ENCODE measurements around the gene CCNB3.

CCNB3 gene, protein sequence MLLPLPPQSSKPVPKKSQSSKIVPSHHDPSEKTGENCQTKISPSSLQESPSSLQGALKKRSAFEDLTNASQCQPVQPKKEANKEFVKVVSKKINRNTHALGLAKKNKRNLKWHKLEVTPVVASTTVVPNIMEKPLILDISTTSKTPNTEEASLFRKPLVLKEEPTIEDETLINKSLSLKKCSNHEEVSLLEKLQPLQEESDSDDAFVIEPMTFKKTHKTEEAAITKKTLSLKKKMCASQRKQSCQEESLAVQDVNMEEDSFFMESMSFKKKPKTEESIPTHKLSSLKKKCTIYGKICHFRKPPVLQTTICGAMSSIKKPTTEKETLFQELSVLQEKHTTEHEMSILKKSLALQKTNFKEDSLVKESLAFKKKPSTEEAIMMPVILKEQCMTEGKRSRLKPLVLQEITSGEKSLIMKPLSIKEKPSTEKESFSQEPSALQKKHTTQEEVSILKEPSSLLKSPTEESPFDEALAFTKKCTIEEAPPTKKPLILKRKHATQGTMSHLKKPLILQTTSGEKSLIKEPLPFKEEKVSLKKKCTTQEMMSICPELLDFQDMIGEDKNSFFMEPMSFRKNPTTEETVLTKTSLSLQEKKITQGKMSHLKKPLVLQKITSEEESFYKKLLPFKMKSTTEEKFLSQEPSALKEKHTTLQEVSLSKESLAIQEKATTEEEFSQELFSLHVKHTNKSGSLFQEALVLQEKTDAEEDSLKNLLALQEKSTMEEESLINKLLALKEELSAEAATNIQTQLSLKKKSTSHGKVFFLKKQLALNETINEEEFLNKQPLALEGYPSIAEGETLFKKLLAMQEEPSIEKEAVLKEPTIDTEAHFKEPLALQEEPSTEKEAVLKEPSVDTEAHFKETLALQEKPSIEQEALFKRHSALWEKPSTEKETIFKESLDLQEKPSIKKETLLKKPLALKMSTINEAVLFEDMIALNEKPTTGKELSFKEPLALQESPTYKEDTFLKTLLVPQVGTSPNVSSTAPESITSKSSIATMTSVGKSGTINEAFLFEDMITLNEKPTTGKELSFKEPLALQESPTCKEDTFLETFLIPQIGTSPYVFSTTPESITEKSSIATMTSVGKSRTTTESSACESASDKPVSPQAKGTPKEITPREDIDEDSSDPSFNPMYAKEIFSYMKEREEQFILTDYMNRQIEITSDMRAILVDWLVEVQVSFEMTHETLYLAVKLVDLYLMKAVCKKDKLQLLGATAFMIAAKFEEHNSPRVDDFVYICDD (N-terminal part only)

DNA sequence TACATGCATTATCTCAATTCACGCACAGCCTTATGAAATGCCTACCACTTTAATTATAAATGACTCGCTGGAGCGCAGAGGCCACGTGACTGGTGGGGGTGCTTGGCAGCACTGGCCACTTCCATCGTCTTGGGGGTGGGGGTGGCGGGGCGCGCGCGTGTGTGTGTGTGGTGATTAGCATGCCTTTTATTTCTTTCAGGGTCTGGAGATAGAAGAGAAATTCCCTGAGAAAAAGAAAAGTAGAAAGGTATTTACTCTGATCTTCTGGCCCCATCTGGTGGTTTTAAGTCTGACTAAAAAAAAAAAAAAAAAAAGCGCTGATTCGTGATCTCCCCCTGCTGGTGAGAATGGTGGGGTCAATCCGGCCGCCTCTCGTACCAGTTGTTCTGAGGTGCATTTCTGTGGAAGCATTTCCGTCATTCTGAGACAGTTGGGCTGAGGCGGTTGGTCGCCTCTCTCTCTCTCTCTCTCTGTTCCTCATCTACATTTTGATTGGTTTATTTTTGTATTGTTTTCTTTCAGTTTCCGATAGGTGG lies at the start of gene CCNB3:
Gene CCNB3, plus strand, starts transcription at position 402 of the 536 bp plus-strand sequence. CDS start 80,399 bp downstream, outside the sequence.
- no peak for TF ChIP-seq ZNF274 (IDR thresholded peaks at IDR 0.05; ENCODE audit: low read depth, low read length)
- H3K4me3 ChIP-seq (ENCODE audit: low read length) = peak within 1 kb of the TSS; percentile 9; the same call in 1 of the 2 replicates

DNA sequence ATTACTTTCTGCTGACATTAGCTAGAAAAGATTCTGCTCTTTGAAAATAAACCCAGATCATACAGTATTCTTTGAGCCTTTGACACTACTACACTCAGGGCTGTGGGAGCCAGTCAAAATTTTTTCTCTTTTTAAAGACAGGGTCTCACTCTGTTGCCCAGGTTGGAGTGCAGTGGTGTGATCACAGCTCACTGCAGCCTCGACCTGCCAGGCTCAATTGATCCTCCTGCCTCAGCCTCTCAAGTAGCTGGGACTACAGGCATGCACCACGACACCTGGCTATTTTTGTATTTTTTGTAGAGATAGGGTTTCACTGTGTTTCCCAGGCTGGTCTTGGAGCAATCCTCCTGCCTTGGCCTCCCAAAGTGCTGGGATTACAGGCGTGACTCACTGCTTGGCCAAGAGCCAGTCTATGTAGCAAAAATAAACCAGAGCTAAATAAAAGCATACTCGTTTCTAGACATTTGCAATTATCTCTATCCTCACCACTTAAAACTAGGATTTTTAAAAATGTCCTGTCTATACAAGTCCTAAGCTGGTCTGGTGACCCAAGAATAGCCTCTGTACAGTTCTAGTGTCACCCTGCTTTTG lies 46.9 kb upstream of the CCNB3 start:
- no peak overlapping the region for H3K4me3 ChIP-seq (ENCODE audit: low read length)
- no peak for TF ChIP-seq ZNF274 (IDR thresholded peaks at IDR 0.05; ENCODE audit: low read depth, low read length)

DNA sequence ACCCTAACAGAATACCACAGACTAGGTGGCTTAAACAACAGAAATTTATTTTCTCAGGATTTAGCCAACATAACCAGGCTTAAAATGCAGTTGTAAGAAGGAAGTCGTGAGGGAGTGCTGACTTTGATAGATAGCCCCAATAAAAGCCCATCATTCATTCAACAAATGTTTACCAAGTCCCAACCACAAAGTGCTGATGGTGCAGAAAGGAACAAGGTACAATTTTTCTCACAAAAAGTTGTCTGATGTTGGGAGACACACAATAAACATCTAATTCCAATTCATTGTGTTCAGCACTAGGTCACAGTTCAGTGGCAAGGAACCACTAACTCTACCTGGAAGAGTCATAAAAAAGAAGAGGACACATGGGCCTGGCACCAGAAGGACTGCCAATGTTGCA lies 46.0 kb upstream of the CCNB3 start:
- no peak for TF ChIP-seq ZNF274 (IDR thresholded peaks at IDR 0.05; ENCODE audit: low read depth, low read length)
- H3K4me3 ChIP-seq (ENCODE audit: low read length) = no peak overlapping the region

DNA sequence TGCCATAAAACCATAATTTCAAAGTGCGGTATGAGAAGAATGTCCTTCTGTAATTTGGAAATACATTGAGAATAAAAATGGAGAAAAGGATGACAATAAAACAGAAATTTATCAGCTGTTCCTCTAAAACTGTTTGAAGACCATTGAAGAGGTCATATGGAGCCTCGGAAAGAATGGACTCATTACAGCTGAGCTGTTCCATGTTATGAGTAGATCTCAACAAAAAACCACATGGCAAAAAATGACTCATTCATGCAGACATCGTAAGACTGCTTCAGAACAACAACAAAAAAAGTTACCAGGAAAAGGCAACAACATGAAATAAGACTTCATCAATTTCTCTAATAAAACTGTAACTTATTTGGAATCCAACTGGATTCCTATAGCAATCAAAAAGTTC lies 43.4 kb upstream of the CCNB3 start:
- H3K4me3 ChIP-seq (ENCODE audit: low read length) = no peak overlapping the region
- no peak for TF ChIP-seq ZNF274 (IDR thresholded peaks at IDR 0.05; ENCODE audit: low read depth, low read length)

DNA sequence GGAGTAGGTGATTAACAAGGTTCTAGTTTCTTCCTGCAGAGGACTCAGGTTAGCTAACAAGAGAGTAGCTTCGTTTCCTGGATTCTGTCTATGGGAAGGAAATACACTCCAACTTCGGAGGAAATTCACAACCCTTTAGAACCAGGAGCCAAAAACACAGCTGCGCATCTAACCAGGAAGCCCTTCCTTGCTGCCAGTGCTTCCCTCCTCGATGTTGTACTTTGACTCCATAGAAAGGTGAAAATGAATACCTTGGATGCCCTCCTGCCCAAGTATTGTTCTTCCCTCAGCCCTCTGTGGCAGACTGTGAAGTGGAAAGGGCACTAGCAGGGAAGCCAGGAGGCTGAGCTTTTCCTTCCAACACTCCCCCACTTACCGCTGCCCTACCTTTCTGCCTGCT lies 38.8 kb upstream of the CCNB3 start:
- no peak overlapping the region for H3K4me3 ChIP-seq (ENCODE audit: low read length)
- TF ChIP-seq ZNF274 (IDR thresholded peaks at IDR 0.05; ENCODE audit: low read depth, low read length) = no peak

DNA sequence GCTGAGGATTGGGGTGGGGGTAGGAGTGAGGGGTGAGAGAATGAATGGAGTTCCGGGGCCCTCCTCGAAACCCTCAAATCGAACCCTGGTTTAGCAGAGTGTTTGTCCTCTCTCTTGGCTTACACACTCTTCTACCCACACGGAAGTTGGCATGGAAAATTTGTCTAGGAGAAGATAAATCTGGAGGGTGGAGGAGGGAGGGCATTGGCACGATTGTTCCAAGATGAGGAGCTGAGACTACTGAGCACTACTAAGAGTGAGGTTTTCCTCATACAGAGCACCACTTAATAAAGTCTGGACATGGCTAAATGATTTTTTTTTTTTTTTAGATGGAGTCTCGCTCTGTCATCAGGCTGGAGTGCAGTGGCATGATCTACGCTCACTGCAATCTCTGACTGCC lies 37.2 kb upstream of the CCNB3 start:
- no peak overlapping the region for H3K4me3 ChIP-seq (ENCODE audit: low read length)
- no peak for TF ChIP-seq ZNF274 (IDR thresholded peaks at IDR 0.05; ENCODE audit: low read depth, low read length)

DNA sequence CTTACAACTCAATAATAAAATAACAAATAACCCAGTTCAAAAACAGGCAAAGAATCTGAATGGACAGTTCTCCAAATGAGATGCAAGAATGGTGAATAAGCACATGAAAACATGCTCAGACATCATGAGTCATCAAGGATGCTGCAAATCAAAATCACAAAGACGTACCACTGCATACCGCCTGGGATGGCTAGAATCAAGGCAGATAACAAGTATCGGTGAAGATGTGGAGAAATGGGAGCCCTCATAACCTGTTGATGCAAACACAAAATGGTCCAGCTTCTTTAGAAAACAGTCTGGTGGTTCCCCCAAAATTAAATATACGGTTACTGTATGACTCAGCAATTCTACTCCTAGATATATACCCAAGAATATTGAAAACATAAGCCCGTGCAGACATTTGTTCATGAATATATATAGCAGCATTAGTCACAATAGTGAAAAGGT lies 36.3 kb upstream of the CCNB3 start:
- no peak overlapping the region for H3K4me3 ChIP-seq (ENCODE audit: low read length)
- no peak for TF ChIP-seq ZNF274 (IDR thresholded peaks at IDR 0.05; ENCODE audit: low read depth, low read length)

DNA sequence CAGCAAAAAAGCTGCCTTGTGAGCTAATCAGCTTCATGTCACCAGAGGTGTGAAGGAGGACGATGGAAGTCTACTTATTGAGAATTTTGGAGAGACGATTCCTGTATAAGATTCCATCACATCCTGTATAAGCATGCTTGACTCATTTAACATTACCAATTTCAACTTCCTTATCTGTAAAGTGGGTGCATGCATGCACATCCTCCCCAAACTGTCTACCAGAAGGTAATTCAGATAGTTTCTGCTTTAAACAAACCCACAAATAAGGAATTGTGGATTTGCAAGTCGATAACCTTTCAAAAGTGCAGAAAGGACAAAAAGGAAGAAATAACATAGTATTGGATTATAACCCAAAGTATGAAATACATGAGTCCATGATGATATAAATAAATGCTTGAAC lies 34.8 kb upstream of the CCNB3 start:
- H3K4me3 ChIP-seq (ENCODE audit: low read length) = no peak overlapping the region
- TF ChIP-seq ZNF274 (IDR thresholded peaks at IDR 0.05; ENCODE audit: low read depth, low read length) = no peak

DNA sequence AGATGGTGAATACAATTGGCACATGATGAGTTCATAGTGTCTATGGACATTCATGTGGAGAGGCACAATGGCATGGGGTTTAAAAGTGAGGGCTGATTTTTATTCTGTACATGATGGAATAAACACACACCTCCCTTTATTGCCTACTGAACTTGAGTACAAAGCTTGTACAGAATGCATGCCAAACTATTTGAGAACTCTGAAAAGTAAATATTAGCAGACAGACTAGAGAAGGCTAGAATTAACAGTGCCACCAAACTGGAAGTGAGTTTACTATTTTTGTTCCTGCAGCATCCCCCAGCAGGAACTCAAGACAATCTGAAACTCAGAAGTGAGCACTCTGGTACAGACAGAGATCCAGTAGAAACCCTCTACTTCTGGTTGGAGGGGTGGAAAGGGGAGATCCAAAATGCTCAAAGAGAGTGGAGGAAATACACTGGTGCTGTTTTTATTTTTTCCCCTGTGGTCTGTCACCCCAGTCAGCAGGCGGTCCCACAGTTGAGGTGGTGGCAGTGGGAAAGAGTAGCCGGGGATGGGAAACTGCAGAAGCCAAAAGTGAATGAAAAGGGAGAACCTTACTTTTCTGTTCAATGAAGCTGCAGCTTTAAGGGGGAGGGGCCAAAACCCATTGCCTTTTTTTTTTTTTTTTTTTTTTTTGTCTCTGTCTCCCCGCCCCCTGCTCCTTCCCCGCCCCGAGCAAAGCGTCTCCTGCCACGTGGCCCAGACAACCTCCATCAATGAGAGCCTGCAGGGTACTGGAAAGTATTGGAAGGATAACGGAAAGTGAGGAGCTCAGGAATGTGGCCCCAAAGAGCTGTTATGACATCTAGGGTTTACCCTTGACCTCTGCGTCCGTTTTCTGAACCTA lies 24.3 kb upstream of the CCNB3 start:
- no peak for TF ChIP-seq ZNF274 (IDR thresholded peaks at IDR 0.05; ENCODE audit: low read depth, low read length)
- H3K4me3 ChIP-seq (ENCODE audit: low read length) = no peak overlapping the region

DNA sequence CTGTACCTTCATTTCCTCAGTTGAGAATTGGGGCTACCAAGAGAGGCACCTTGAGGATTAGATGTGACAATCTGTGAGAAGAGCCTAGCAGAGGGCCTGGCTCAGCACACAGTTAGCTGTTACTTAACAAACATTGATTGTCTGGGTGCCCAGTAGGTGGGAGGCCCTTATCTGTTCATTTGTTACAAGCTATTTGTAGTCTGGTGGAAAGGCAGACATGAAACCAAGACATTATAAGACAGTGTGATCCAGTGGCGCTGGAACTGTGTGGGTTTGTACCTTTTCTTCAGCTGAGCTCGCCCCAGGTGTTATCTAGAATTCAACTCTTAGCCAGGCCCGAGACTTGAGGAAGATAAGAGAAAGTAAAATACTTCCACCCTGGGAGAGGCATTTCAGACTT lies 20.7 kb upstream of the CCNB3 start:
- no peak for TF ChIP-seq ZNF274 (IDR thresholded peaks at IDR 0.05; ENCODE audit: low read depth, low read length)
- H3K4me3 ChIP-seq (ENCODE audit: low read length) = no peak overlapping the region

DNA sequence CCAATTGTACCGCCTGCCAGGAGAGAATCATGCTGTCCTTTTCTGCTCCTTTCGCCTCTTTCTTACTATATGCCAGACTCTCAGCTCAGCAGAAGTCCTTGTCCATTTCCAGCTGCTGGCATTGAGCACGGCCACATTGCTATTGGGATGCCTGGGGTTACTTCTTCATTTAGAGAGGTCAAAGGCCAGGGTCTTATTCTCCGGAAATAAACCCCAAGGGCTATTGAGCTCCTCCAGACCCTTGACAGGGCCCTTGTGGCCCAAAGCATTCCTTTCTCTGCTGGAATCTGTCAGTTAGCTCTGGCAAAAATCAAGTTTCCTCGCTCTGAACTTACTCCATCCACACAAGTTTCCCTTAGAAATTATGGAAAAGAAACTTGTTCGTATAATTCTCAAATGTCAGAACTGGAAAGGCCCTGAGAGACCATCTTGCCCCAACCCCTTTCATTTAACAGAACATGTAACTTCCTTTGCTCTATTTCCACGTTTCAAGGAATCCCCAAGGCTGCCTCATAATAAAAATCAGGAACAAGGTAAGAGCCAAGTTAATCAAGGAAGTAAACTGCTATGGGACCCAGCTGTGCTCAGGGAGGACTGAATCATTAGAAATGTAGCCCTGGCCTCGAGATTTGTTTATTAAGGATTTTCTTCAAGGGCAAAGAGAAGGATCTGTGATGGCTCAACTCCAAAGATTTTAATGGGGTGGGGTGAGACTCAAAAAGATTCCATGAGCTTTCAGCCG lies 15.5 kb upstream of the CCNB3 start:
- TF ChIP-seq ZNF274 (IDR thresholded peaks at IDR 0.05; ENCODE audit: low read depth, low read length) = no peak
- no peak overlapping the region for H3K4me3 ChIP-seq (ENCODE audit: low read length)

DNA sequence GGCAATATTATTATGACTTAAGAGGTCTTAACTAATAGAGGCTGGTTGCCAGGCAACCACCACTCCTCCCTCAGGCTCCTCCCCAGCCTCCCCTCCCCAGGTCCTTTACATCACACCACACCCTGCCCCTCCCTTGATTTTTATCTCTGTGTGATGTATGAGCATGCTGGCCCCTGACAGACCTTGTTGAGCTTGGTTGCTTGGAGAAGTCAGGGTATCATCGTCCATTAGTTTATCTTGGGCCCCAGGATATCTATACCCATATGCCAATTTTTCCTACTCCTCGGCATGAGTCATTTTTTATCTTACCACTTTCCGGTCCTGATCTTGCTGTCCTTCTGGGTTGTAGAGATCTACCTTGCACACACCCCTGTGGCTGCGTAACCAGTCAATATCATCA lies 6.2 kb upstream of the CCNB3 start:
- H3K4me3 ChIP-seq (ENCODE audit: low read length) = no peak overlapping the region
- TF ChIP-seq ZNF274 (IDR thresholded peaks at IDR 0.05; ENCODE audit: low read depth, low read length) = no peak
